ACC112 (cell line): Measurements from ENCODE around the gene KIZ.

ENCODE experiments used
- H2AFZ ChIP-seq: fragments of 200-600 bp; sonication (generic); one replicate; pipeline ENCODE4 v1.6.0; 2017; ENCODE audit warnings: antibody characterized with exemption, low read length; ENCODE audit not compliant: unreplicated experiment
- H3K27ac ChIP-seq: fragments of 200-600 bp; sonication (generic); 2 replicates; pipeline ENCODE4 v1.5.1; 2014; ENCODE audit warnings: low read depth, mild to moderate bottlenecking, antibody characterized with exemption, low read length, moderate library complexity
- H3K27me3 ChIP-seq: fragments of 200-600 bp; sonication (generic); 2 replicates; pipeline ENCODE4 v1.6.1; 2014; ENCODE audit warnings: mild to moderate bottlenecking, antibody characterized with exemption, low read length, moderate library complexity, mixed read lengths; ENCODE audit not compliant: insufficient read depth
- H3K36me3 ChIP-seq: fragments of 200-600 bp; sonication (generic); 2 replicates; pipeline ENCODE4 v1.6.1; 2016; ENCODE audit warnings: mild to moderate bottlenecking, antibody characterized with exemption, low read length, moderate library complexity, mixed read lengths; ENCODE audit not compliant: insufficient read depth
- H3K4me1 ChIP-seq: fragments of 200-600 bp; sonication (generic); one replicate; pipeline ENCODE4 v1.6.1; 2016; ENCODE audit warnings: low read length, mixed read lengths; ENCODE audit not compliant: insufficient read depth, unreplicated experiment, control insufficient read depth
- H3K4me3 ChIP-seq: fragments of 200-600 bp; sonication (generic); 2 replicates; pipeline ENCODE4 v1.5.1; 2014; ENCODE audit warnings: mild to moderate bottlenecking, low read depth, low read length
- H3K79me2 ChIP-seq: fragments of 200-600 bp; sonication (generic); one replicate; pipeline ENCODE4 v1.6.0; 2016; ENCODE audit warnings: low read length; ENCODE audit not compliant: control insufficient read depth, unreplicated experiment, insufficient read depth

The KIZ gene

DNA sequence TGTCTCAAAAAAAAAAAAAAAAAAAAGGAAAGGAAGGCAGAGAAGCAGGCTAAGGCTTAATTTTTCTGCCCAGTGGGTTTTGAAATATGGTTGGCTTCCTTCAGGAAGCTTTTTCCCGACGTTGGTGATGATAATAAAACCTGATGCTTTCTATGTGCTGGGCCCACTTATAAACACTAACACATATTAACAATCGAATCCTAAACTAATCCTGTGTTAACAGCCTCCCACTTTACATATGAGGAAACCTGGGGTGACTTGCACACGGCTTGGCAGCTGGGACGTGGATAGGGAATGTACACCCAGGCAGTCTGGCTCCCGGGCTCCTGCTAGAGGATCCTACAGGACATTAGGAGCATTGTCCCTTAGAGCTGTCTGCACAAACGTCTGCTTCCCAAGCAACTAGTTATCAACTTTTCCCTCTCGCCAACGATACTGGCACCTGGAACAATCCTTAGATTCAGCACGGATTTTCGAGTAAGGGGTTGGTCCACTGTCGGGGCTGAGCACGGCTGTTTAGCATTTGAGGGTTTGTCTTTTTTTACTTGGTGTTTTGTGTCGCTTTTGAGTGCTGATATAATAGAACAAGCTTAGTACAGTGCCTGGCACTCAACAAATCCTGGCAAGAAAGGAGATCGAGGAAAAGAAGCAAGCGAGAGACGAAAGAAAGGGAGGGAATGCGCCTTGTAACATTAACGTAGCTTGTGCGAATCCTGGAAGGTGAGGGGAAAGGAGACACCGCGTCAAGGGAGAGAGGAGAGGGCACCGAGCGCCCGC is 622 bp upstream of the KIZ start:
- H2AFZ ChIP-seq: peak overlapping the region; percentile 81
- H3K4me1 ChIP-seq: no peaks in the 10 kb centered on the region
- no peaks in the 10 kb centered on the region for H3K27me3 ChIP-seq
- no peaks in the 10 kb centered on the region for H3K36me3 ChIP-seq
- H3K79me2 ChIP-seq: no peaks in the 10 kb centered on the region
- no peak overlapping the region for H3K27ac ChIP-seq
- H3K4me3 ChIP-seq: peak overlapping the region; percentile 89

DNA sequence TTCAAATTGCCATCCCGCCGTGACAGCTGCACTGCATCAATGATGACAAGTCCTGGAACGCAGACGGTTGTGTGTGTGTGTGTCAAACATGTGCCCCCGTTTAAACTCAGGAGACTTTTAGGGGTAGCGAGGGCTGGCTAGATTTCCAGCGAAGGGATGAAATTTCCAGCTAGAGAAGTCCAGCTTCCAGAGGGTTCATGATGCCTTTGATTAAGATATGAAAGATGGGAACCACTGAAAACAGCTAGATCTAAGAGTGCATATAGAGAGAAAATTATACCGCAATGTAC is 644 bp downstream of the KIZ start:
- Histone ChIP-seq H3K4me1 (no peaks in the 10 kb centered on the region), H3K27ac (no peak overlapping the region), H2AFZ (peak overlapping the region; percentile 92), H3K27me3 (no peaks in the 10 kb centered on the region), H3K36me3 (no peaks in the 10 kb centered on the region), H3K79me2 (no peaks in the 10 kb centered on the region), H3K4me3 (peak overlapping the region; percentile 89)

DNA sequence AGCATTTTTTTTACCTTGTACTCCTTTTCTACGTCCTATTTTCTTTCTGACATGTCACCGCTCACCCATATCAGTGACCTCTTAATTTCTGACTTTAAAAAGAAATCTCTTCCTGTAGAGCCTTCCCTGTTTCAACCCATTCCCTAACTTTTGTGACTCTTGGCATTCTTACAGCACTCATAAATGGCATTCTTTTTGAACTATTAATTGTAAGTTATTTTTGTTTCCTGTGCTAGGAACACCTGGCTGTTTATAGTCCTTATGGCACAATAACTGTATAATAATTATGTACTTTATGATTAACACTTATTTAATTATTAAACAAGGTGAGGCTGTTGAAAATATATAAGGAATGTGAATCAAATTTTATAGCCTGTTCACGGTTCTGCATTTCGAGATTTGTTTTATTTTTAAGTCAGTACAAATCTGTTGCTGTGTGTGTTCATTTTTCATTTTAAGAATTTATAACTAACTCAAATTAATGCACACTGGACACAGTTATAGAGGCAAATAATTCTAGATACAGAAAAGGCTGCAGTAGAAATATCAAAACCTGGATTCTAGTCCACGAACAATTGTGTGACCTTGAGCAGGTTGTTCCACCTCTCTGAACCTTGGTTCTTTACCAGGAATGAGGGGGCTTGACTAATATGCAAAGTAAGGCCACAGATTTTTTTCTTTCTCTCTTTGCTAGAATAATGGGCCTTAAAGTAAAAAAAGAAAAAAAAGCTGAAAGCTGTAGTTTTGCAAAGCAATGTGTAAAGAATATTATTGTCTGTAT is 1.5 kb downstream of the KIZ start:
- Histone ChIP-seq H3K27ac (no peak overlapping the region), H3K27me3 (no peaks in the 10 kb centered on the region), H3K4me3 (peak overlapping the region; percentile 89), H3K4me1 (no peaks in the 10 kb centered on the region), H3K36me3 (no peaks in the 10 kb centered on the region), H2AFZ (peak overlapping the region; percentile 92), H3K79me2 (no peaks in the 10 kb centered on the region)

GRCh38 chr20:21129861-21130260 is 4.0 kb downstream of the KIZ start:
- no peak overlapping the region for H2AFZ ChIP-seq
- H3K36me3 ChIP-seq: no peaks in the 10 kb centered on the region
- H3K27ac ChIP-seq: no peak overlapping the region
- H3K4me1 ChIP-seq: no peaks in the 10 kb centered on the region
- no peak overlapping the region for H3K4me3 ChIP-seq
- no peaks in the 10 kb centered on the region for H3K27me3 ChIP-seq
- no peaks in the 10 kb centered on the region for H3K79me2 ChIP-seq

DNA sequence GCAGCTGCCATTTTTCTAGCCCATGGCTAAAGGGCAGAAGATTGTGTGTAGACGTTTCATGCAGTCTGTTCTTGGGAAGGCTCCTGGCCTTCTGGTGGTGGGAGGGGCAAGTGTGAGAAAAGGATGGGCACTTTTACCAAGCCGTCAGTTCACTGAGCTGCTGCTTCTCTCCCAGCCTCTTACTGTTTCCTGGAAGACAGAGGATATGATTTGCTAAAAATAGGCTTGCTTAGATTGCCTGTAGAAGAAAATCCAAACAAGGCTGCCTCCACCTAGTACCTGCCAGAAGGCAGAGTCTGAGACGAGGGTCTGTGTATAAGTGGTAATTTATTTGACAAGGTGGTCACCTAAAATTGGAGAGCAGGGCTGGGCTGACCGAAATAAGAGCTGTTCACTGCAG is 7.5 kb downstream of the KIZ start:
- Histone ChIP-seq H2AFZ (no peak overlapping the region), H3K79me2 (no peaks in the 10 kb centered on the region), H3K4me1 (no peaks in the 10 kb centered on the region), H3K4me3 (no peak overlapping the region), H3K27me3 (no peaks in the 10 kb centered on the region), H3K36me3 (no peaks in the 10 kb centered on the region), H3K27ac (no peak overlapping the region)

GRCh38 chr20:21133917-21134622 is 8.2 kb downstream of the KIZ start:
- Histone ChIP-seq H3K27ac (no peak overlapping the region), H3K4me3 (no peak overlapping the region)

DNA sequence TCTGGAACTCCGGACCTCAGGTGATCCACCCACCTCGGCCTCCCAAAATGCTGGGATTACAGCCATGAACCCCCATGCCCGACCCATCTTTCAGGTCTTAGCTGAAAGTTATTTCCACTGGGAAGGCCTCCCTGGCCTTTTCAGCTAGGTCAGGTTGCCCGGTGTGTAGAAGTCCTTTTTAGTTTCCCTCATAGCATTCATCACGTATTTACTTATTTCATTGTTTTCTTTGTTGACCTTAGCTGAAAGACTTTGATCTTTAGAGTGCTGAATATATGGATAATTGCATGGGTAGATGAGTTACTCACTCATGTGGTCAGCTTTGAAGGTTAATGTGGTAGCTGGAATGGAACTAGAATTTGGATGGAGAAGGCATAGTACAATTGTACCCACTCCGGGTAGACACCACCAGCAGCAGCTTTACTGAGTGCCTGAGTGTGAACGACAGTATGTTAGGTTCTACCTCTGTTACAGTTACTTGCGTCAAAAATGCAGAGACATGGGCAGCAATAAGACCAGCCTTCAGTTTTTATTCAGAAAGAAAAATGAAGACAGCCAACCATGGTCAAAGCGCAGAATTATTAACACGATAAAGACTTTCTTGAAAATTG is 9.1 kb downstream of the KIZ start:
- Histone ChIP-seq H3K36me3 (no peaks in the 10 kb centered on the region), H3K4me3 (no peak overlapping the region), H3K4me1 (no peaks in the 10 kb centered on the region), H3K79me2 (no peaks in the 10 kb centered on the region), H2AFZ (no peak overlapping the region), H3K27me3 (no peaks in the 10 kb centered on the region), H3K27ac (no peak overlapping the region)

More at GRCh38 chr20:21133917-21134622, 8.2 kb downstream of the KIZ start:
- Histone ChIP-seq H3K4me1 (no peaks in the 10 kb centered on the region), H3K27me3 (no peaks in the 10 kb centered on the region), H2AFZ (no peak overlapping the region), H3K79me2 (no peaks in the 10 kb centered on the region), H3K36me3 (no peaks in the 10 kb centered on the region)

GRCh38 chr20:21136015-21136732 is 10.3 kb downstream of the KIZ start:
- Histone ChIP-seq H3K36me3 (no peaks in the 10 kb centered on the region), H3K79me2 (no peaks in the 10 kb centered on the region), H3K4me3 (no peak overlapping the region), H3K27ac (no peak overlapping the region), H3K4me1 (no peaks in the 10 kb centered on the region), H3K27me3 (no peaks in the 10 kb centered on the region), H2AFZ (no peak overlapping the region)

- Histone ChIP-seq H3K4me1 (no peaks in the 10 kb centered on the region), H3K36me3 (no peaks in the 10 kb centered on the region), H3K27me3 (no peaks in the 10 kb centered on the region), H3K79me2 (no peaks in the 10 kb centered on the region), H3K4me3 (no peak overlapping the region), H2AFZ (no peak overlapping the region), H3K27ac (no peak overlapping the region)
Observed at GRCh38 chr20:21137078-21137477, 11.2 kb downstream of the KIZ start.

DNA sequence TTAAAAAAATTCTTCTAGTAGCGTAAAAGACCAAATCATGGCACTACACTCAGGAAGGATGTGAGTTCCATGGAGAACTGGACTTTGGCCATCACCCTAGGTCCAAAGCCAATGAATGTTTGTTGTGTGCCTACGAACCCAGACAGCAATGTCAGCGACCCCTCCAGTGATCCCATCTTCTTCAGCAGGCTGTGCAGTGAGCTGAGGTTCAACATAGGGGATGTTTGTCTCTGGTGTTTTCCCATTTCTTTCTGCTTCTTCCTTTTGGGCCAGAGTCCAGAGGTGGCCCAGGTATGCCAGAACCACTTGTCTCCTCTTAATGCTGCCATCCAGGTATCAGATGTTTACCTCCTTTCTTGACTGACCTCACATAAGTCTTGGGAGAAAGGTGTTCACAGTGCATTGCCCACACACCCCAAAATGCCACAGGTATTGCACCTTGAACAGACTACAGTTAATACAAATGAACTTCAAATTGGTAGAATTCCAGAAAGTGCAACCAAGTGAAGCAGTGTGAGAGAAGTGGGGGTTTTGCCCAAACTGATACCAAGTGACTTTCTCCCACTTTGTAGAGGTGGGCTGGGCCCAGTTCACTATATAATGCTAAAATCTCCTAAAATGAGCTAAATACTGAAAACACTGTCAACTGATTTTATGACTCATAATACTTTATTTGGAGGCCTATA is 14.1 kb downstream of the KIZ start:
- Histone ChIP-seq H3K79me2 (no peaks in the 10 kb centered on the region), H3K36me3 (no peaks in the 10 kb centered on the region), H3K27me3 (no peaks in the 10 kb centered on the region), H3K27ac (no peak overlapping the region), H2AFZ (no peak overlapping the region), H3K4me1 (no peaks in the 10 kb centered on the region), H3K4me3 (no peak overlapping the region)
